ENCODE measurements around the gene SDSL.

Gene SDSL

DNA sequence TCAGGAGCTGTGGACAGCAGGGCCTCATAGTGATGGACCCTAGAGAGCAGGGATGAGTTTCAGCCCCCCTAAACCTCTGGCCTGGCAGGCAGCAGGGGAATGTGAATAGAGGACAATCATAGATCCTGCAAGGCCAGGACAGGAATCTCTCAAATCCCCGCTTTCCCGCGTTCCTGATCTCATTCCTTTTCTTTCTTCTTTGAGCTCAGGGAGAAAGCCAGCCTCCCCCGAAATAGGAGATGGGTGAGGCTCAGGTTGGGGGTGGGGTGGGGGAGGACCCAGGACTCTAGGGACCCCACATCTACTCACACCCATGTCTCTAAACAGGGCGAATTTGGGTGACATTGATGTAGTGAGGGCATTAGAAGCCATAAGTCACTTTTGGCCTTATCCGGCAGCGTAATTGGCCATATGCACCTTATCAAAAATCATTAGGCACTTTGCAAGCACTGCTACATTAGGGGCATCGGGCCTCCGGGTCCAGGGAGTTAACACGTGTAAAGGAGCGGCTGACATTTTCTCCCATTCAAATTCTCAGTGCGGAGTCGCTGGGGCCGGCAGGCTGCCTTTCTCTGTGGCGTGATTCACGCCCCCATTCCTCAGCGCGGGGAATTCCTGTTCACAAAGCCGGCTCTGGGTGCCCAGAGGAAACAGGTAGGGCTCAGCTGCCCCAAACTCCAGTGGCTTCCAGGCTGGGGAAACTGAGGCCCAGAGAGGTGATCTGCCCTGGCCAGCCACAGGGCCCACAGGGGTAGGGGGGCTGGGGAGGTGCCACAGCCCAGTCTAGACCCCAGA is 48.0 kb downstream of the SDSL start:
- no peak for DNase-seq

GRCh38 chr12:113470871-113471618 is 48.9 kb downstream of the SDSL start:
- DNase-seq = no peak

DNA sequence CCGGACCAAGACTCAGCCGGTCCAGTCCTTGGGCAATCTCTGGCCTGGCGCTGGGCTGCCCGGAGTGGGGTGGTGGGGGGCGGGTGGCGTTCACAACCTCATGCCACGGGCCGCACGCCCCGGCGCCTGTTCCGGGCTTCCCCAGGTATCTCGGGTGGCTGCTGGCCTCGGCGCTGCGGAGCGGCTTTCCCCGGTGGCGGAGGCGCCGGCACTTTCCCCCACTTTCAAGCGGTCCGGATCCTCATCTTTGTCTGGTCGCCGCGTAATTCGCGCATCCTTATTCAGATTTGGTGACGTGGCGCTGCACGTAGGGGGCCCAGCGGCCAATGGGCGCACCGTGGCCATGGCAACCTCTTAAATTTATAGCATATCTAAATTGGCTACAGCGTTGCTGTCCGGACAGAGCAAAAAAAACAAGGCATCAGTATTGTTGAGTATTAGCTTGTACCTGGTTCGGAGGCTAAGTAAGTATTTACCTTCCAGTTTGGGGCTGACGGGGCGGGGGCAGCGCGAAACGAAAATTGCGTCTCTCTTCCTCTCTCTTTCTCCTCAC is 49.5 kb downstream of the SDSL start, which contains the start of gene LHX5:
LHX5 (minus strand) TSS at position 253 of the 553 bp plus-strand sequence. CDS start 373 bp downstream, outside the sequence.
- DNase-seq = no peak

DNA sequence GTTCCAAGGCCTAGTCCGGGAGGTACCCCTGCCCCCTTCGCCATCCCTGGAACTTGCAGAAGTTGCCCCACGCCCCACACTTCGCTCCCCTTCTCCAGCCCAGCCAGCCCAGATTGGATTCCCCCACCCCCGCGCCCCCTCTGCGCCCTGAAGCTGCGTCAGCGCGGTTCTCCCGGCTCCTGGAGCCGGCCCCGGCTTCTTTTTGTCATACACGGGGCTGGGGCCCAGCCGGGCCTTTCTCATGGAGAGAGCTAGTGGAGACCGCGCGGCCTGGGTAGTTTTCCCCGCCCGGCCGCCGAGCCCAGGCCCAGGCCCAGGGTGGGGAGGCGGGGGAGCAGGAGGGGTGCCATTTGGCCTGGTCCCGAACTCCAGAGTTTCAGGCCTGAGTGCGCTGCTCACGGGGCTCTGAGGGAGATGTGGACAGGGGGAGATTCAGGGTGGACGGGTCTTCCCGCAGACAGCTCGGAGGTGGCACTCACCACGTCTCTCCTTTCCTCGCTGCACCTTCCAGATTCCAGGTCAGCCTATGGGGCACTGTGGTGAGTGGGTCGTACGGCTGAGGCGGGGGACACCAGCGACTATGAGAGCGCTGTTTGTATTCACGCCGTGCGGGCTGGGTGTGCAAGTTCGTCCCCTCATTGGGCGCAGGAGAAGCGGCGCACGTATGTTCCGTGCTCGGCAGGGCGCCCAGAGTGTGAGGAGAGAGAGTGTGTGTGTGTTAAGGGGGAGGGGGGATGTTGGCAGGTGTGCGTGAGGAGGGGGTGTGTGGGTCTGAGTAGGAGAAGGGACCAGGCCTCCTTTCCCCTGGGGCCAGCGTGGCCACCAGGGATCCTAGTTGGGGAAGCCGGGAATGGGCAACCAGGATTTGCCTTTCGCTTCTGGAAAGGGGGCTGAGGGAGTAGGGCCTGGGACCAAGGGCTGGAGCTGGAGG is 50.3 kb downstream of the SDSL start:
- DNase-seq = no peak

GRCh38 chr12:113473400-113473799 is 51.2 kb downstream of the SDSL start:
- DNase-seq = no peak

DNA sequence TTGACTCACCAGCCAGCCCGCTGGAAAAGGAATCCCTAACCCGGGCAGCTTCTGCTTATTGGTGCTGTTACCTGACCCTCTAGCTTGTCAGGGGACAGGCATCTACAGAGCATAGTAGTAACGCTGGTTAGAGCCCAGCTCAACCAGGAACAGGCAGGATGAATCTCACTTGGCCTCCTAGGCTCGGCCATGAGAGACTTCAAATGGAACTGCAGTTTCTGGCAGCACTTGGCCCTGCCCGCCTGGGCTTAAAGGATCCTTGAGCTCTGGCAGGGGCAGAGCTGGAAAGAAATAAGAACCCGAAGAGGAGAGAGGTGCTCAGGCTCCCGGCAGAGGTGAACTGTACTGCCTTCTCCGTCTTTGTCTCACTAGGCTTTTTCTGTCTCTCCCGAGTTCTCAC is 51.8 kb downstream of the SDSL start:
- no peak for DNase-seq

GRCh38 chr12:113474635-113475436 is 52.7 kb downstream of the SDSL start:
- no peak for DNase-seq

DNA sequence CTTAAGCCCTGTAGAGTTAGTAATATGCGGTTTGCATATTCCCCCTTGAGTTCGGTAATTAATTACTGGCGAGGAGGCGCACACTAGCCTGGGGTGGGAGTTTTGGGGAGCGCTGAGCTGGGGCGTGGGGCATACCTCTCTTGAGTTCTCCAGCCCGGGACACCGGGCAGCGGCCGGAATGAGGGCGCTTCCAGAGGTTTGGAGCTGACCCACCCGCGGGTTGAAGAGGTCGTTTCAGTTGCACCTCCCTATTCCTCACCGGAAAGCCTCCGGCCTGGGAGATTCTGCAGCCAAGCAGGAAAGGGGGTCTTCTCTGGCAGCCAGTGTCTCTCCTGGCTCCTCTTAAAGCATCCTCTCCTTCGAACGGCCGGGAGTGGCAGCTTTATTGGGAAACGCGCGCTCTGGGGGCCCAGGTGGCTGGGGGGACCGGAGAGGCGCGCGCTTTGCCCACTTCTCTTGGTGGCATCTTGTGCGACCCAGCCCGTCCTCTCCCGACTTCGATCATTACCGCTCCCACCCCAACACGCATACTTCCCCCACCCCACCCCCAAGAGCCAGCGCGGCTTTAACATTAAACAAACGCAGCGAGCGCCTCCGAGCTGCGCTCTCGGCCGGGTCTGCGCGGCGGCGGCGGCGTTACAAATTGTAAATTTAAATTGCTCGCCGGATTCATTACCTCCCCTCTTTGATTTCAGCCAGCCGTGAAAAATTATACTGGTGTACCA is 53.4 kb downstream of the SDSL start:
- no peak for DNase-seq

DNA sequence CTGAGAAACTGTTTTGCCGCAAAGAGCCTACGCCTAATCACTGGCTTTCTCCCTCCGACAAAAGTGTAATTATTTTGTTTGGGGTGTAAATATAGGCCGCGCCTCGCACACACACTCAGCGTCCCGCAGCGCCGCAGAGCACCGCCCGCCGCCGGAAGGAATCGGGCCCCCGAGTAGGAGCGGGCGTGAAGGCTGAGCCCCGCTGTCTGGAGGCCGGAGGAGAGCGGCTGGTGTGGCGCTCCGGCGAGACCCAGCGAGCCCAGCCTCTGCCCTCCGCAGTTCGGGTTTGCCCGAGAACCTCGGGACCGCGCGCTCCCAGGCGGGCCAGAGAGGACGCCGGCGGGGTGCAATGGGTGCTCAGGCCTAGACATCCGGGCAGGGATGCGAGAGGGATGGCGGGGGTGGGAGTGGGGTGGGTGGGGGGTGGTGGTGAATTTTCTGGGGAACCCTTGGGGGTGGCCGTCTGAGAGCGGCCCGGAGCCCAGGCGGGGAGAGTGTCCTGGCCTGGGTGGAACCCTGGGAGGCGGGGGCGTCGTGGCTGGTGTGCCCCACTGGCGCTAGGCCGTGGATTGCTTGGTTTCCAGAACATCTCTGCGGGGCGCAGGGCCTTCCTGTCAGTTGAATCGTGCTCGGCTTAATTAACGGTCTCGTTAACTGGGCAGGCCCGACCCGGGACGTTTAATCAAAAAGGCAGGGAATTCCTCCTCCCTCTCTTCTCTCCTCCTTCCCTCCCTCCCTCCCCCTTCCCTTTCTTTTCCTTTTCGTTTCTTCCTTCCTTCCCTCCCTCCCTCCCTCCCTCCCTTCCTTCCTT is 54.2 kb downstream of the SDSL start:
- no peak for DNase-seq

DNA sequence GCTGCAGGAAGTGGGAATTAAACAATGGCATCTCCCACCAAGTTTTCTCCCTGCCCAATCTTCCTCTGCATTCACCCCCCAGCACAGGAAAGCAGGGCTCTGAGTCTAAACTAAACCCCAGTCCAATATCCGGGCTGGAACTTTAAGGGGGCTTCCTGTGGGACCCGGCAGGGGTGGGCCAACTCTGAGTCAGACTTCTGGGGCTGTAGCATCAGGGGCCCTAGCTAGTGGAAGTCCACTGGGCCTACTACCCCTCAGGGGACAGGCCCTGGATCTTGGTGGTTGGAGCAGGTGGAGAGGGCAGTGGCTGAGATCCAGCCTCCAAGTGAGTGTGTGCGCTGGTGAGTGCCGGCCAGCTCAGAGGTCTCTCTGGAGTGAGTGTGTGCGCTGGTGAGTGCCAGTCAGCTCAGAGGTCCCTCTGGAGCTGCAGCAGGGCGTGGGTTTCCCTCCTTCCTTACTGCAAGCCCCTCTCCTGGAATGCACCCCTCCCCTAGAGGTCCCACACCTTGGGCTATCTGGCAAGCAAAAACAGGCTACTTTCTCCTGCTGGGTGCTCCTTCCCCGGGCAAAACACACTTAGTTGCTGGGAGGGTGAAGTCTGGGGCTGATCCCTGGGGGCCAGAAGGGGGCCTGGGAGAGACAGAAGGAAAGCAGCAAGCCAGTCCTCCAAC is 55.1 kb downstream of the SDSL start:
- no peak for DNase-seq

DNA sequence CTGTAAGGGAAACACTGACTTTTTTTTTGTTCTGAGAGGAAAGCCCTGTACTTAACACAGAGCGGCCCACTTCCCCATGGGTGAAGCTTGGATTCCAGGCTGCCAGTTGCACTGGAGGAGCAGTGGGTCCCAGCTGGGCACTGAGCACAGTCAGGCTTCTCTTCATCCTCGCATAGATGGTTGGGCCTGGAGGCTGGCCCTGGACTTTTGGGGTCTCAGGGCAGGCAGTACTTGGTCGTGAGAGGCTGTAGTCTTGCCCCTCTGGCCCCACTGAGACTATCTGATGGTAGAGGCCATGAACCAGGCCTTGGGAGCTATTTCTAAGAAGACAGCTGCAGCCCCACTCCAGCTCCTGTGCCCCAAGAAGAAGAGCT is 55.6 kb downstream of the SDSL start:
- DNase-seq = no peak

- no peak for DNase-seq
These were observed 56.3 kb downstream of the SDSL start for GRCh38 chr12:113478351-113479011.

GRCh38 chr12:113479216-113479589 is 57.0 kb downstream of the SDSL start:
- DNase-seq = no peak

DNA sequence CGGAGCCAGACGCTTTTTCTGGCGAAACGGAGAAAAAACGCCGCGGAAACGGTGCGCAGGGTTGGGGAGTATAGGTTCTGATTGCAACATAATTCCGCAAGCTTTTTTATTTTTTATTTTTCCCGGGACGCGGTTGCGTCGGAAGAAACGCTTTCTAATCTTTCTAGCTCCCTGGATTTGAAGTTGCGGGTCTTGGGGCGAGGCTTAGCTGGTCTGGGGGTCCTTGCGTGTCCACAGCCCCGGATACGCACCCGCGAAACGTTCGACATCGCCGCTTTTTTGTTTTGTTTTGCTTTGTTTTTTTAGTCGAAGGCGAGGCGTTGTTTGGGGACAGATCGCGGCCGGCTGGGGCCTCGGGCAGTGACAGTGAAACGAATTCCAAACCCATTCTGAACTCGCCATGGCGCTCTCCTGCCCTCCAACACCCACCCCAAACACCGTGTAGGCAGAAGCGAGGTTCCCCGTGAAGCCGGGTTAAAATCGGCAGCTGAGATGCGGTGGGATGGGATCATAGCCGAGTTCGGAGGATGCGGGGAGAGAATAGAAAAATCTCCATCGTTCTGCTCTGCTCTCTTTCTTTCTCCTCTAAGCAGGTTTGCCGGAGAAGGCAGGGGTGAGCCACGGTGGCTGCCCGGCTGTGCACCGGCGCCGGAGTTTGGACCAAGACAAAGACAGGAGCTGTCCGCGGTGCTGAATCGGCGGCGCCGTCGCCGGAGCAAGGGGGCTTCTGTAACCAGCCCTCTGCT is 57.6 kb downstream of the SDSL start:
- DNase-seq = no peak

- DNase-seq = no peak
These were observed 58.3 kb downstream of the SDSL start for GRCh38 chr12:113480336-113480971.

DNA sequence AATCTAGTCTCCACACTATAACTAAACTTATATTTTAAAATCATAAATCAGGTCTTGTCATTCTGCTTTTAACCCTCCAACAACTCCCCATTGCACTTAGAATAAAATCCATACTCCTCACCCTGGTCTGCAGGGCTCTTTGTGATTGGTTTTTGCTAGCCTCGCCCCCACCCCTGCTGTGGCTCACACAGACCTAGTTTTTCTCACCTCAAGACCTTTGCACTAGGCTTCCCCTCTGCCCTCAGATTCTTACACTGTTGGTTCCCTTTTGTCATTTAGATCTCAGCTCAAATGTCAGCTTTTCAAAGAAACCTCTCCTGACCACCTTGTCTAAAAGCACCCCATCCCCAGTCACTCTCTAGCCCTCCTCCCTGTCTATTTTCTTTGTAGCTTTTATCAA is 60.2 kb downstream of the SDSL start:
- DNase-seq = no peak

DNA sequence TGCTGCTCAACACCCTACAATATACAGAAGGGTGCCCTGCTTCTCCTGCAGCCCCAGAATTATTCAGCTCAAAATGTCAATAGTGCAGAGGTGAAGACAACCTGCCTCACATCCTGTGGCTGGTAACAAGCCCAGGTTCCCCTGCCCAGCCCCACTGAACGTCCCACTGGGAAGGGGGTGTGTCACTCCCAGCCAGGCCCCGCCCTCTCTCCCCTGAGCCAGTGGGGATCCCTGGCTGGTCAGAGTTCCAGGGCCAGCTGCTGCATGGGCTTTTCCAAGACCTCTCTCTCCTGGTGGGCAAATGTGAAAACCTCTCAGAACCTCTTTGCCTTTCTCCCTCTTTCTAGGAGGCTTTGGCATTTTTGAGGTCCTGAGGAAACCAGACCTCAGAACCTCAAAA is 63.1 kb downstream of the SDSL start:
- DNase-seq = no peak

DNA sequence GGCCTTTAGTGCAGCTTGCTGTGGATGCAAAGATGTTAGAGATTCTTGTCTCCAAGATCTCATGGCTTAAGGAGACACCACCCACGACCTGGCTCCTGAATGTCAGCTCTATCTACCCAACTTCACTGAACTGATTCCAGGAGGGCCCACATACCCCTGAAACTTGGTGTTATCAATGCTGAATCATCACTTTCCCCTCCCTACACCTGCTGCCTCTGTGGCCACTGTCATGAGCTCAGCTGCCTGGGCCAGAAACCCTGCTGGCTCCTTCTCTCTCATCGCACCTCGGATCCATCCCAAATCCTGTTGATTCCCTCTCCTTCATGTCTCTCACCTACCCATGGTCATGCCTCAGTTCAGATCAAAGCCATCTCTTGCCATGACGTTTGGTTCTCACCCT is 64.5 kb downstream of the SDSL start:
- no peak for DNase-seq

Data from inflammatory macrophage treated with lipopolysaccharide for 4 hours (primary cell).